ENCODE results near the gene NOTCH3.

NOTCH3 gene

DNA sequence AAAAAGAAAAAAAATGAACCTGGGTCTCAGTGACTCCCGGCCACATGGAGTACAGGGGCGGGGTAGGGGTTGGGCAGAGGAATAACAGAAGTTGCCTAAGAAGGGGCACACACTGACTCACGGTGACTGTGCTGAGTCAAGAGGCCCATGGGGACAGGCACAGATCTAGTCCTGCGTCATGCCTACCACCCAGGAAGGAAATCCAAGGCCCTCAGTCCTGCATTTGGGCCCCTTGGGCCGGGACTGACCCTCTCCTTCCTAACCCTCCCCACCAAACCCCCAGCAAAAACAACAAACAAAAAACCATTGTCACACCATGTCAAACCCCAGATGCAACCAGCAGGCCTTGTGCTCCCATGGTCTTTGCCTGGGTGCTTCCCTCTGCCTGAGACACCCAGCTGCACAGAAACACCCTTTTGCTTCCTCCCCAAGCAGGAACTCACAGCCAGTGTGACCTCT is 9.6 kb upstream of the NOTCH3 start:
- TF ChIP-seq, protein P1, sequence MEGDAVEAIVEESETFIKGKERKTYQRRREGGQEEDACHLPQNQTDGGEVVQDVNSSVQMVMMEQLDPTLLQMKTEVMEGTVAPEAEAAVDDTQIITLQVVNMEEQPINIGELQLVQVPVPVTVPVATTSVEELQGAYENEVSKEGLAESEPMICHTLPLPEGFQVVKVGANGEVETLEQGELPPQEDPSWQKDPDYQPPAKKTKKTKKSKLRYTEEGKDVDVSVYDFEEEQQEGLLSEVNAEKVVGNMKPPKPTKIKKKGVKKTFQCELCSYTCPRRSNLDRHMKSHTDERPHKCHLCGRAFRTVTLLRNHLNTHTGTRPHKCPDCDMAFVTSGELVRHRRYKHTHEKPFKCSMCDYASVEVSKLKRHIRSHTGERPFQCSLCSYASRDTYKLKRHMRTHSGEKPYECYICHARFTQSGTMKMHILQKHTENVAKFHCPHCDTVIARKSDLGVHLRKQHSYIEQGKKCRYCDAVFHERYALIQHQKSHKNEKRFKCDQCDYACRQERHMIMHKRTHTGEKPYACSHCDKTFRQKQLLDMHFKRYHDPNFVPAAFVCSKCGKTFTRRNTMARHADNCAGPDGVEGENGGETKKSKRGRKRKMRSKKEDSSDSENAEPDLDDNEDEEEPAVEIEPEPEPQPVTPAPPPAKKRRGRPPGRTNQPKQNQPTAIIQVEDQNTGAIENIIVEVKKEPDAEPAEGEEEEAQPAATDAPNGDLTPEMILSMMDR (IDR thresholded peaks at IDR 0.05; ENCODE audit: low read depth, low read length, missing control alignments), result no peak
- H3K4me3 ChIP-seq (ENCODE audit: low read depth, low read length), result no peak overlapping the region
- no peak for DNase-seq (ENCODE audit: low read depth)

DNA sequence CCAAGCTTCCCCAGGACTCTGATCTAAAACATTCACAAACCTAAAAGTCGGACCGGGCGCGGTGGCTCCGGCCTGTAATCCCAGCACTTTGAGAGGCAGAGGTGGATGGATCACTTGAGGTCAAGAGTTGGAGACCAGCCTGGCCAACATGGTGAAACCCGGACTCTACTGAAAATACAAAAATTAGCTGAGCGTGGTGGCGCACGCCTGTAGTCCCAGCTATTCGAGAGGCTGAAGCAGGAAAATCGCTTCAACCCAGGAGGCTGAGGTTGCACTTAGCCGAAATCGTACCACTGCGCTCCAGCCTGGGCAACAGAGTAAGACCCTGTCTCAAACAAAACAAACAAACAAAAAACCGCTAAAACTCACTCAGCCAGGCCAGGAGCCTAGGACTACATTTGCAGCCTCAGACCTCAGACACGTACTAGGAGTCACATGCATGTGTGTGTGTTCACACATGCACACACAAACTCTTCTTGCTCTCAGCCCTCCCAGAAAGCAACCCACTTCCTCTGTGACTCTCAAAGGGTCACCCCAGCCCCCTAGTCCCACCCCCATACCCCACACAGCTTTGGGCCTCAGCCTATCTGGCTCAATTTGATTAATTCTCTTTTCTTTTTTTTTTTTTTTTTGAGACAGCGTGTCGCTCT is 704 bp upstream of the NOTCH3 start:
- no peak overlapping the region for H3K4me3 ChIP-seq (ENCODE audit: low read depth, low read length)
- no peak for DNase-seq (ENCODE audit: low read depth)
- TF ChIP-seq, protein P1 (IDR thresholded peaks at IDR 0.05; ENCODE audit: low read depth, low read length, missing control alignments), result no peak

DNA sequence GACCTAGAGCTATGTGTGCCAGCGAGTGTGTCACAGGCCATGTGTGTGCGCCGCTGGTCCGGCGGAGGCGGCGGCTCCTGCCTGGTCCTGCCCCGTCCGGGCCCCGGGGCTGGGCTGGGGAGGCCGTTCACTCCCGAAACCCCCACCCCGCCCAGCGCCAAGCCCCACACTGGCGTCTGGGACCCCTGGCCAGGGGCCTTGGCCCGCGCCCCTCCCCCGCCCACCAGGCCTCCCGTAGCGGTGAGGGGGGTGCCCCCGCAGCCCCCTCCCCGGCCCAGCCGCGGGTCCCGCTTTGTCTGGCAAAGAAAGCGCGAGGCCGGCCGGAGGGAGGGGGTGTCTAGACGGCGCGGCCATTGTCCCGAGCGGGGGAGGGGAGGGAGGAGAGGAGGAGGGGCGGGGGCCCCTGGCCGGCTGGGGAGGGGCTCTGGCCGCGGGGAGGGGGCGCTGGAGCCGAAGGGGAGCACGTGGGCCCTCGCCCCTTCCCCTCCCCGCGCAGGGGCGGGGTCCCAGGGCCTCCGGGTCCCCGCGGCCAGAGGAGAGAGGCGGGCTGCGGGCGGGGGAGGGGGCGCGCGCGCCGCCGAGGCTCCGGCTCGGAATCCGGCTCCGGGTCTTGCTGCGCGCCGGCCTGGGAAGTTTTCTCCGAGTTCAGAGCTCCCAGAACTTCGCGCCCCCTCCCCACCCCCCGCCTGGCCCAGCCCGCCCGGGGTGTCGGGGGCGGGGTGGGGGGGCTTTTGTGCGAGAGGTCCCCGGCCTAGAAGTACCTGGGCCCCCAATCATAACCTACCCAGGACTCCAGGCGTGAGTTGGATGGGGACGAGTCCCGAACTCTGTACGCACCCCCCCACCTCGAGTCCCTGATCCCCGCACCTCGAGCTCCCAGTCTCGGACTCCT is 888 bp downstream of the NOTCH3 start:
- TF ChIP-seq, protein P1 (IDR thresholded peaks at IDR 0.05; ENCODE audit: low read depth, low read length, missing control alignments), result no peak
- no peak for DNase-seq (ENCODE audit: low read depth)
- H3K4me3 ChIP-seq (ENCODE audit: low read depth, low read length), result no peak overlapping the region

DNA sequence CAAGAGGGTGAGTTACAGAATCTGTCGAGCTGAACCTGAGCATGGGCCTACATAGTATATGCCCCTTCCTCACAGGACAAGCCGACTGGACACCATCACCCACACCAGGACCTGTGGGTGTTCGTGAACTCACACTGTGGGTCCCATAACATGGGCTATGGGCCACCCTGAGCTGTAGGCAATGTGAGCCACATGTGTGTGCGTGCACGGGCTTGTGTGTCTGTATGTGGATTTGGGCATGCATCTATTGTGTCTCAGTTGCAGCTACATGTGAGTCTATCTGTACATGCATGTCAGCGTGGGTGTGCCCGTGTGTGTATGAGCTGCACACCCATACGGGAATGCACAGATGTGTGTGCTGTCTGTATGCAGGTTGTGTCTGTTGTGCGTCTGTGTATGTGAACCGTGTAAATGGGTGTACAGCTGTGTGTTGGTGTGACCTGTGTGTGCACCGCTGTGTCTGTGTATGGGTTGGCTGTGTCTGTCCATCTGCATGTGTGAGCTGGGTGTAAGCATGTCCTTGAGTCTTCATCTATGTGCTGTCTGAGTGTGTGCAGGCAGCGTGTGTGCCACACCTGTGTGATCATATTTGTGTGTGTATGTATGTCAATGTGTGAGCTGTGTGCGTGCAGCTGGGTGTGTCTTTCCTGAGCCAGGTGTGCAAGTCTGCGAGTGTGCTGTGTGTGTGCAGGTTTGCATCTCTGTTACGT is 1.7 kb downstream of the NOTCH3 start:
- TF ChIP-seq, protein P1 (IDR thresholded peaks at IDR 0.05; ENCODE audit: low read depth, low read length, missing control alignments), result no peak
- no peak for DNase-seq (ENCODE audit: low read depth)
- no peak overlapping the region for H3K4me3 ChIP-seq (ENCODE audit: low read depth, low read length)

DNA sequence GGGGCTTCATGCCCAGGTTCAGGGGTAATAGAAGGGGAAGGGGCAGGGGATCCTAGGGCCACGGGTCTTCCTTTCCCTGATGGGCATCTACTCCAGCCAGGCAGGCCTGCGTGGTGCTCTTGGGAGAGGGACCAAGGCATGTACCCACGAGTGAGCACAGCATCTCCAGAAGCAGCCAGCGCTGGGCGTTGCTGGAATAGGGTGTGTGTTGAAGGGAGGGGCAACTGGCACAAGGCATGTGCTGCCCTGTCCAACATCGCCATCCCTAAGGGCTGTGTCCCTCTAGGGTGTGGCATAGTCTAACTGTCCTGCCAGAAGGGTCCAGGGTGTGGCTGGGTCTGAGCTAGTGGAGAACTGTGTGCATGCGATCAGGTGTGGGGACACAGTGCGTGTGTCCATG is 2.9 kb downstream of the NOTCH3 start:
- no peak for DNase-seq (ENCODE audit: low read depth)
- no peak overlapping the region for H3K4me3 ChIP-seq (ENCODE audit: low read depth, low read length)
- TF ChIP-seq, protein P1 (IDR thresholded peaks at IDR 0.05; ENCODE audit: low read depth, low read length, missing control alignments), result no peak

DNA sequence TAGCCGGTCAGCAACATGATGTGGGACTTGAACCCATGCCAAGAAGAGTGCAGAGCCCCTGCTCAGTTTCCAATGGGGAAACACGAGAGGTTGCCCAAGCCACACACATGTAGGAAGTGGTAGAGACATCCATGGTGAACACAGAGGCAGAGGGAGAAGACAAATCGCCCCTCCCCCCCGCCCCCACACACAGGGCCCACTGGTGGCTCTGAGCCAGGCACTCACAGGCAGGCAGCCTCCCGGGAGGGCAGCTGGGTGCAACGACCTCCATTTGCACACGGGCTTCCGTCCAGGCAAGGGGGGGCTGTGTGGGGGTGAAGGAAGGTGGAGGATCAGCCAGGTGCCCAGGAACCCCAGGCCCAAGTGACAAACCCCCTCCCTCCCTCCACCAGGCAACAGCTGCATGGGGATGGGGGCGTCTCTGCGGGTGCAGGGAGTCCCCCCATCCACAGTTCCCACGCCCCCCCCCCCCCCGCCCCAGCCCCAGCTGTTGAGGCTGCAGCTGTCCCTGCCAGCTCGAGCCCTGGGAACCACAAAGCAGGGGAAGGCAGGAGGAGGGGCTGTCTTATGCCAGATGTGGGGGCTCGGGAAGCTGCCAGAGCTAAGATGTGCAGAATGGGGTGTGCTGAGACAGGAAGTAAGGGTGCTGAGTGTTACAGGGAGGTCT is 3.4 kb downstream of the NOTCH3 start:
- no peak for DNase-seq (ENCODE audit: low read depth)
- no peak overlapping the region for H3K4me3 ChIP-seq (ENCODE audit: low read depth, low read length)
- TF ChIP-seq, protein P1 (IDR thresholded peaks at IDR 0.05; ENCODE audit: low read depth, low read length, missing control alignments), result no peak
